Measurements from ENCODE around the gene ANXA4.
"Not testable (repeated sequence)": the region's sequence is repeated elsewhere in the genome, so short reads cannot be mapped to it uniquely, and the experiment has no call there.

The ANXA4 gene

GRCh38 chr2:69738149-69738548 lies 3.8 kb upstream of the ANXA4 start:
- peaks cover 13% of the 10 kb centered on the region for H3K4me1 ChIP-seq (ENCODE audit: control insufficient read depth, insufficient read depth, low read length)
- not testable (repeated sequence) for H3K9me3 ChIP-seq (ENCODE audit: control insufficient read depth, insufficient read depth, low read depth, low read length); H3K9ac ChIP-seq (ENCODE audit: low read length); H3K27ac ChIP-seq (ENCODE audit: low read depth, low read length); H3K36me3 ChIP-seq (ENCODE audit: control insufficient read depth, insufficient read depth, low read length); H3K4me3 ChIP-seq (ENCODE audit: low read depth, low read length); H3K27me3 ChIP-seq (ENCODE audit: control insufficient read depth, insufficient read depth, low read length)

- Histone ChIP-seq H3K27ac (ENCODE audit: low read depth, low read length) (no peak overlapping the region), H3K36me3 (ENCODE audit: control insufficient read depth, insufficient read depth, low read length) (no peaks in the 10 kb centered on the region), H3K9ac (ENCODE audit: low read length) (no peak overlapping the region), H3K4me3 (ENCODE audit: low read depth, low read length) (no peak overlapping the region; the same call in 1 of the 2 replicates), H3K27me3 (ENCODE audit: control insufficient read depth, insufficient read depth, low read length) (peaks cover 9% of the 10 kb centered on the region), H3K9me3 (ENCODE audit: control insufficient read depth, insufficient read depth, low read depth, low read length) (no peaks in the 10 kb centered on the region), H3K4me1 (ENCODE audit: control insufficient read depth, insufficient read depth, low read length) (peaks cover 13% of the 10 kb centered on the region)
Observed at GRCh38 chr2:69740502-69740951, 1.4 kb upstream of the ANXA4 start.

- Histone ChIP-seq H3K27me3 (ENCODE audit: control insufficient read depth, insufficient read depth, low read length) (peaks cover 9% of the 10 kb centered on the region), H3K4me1 (ENCODE audit: control insufficient read depth, insufficient read depth, low read length) (peaks cover 13% of the 10 kb centered on the region), H3K36me3 (ENCODE audit: control insufficient read depth, insufficient read depth, low read length) (no peaks in the 10 kb centered on the region), H3K27ac (ENCODE audit: low read depth, low read length) (peak overlapping the region; percentile 57; the same call in 1 of the 2 replicates), H3K9me3 (ENCODE audit: control insufficient read depth, insufficient read depth, low read depth, low read length) (no peaks in the 10 kb centered on the region), H3K9ac (ENCODE audit: low read length) (peak overlapping the region; percentile 70), H3K4me3 (ENCODE audit: low read depth, low read length) (peak overlapping the region; percentile 65)
Observed at GRCh38 chr2:69741229-69741574, 732 bp upstream of the ANXA4 start.

GRCh38 chr2:69742322-69742952 lies 503 bp downstream of the ANXA4 start:
- Histone ChIP-seq H3K27ac (ENCODE audit: low read depth, low read length) (0 out of 2 replicates have a peak overlapping the region, but pooled peaks have one; percentile 13), H3K9ac (ENCODE audit: low read length) (peak overlapping the region; percentile 70), H3K9me3 (ENCODE audit: control insufficient read depth, insufficient read depth, low read depth, low read length) (no peaks in the 10 kb centered on the region), H3K27me3 (ENCODE audit: control insufficient read depth, insufficient read depth, low read length) (peaks cover 9% of the 10 kb centered on the region), H3K36me3 (ENCODE audit: control insufficient read depth, insufficient read depth, low read length) (no peaks in the 10 kb centered on the region), H3K4me3 (ENCODE audit: low read depth, low read length) (peak overlapping the region; percentile 65), H3K4me1 (ENCODE audit: control insufficient read depth, insufficient read depth, low read length) (peaks cover 13% of the 10 kb centered on the region)

- no peak overlapping the region for H3K9ac ChIP-seq (ENCODE audit: low read length)
- no peak overlapping the region for H3K4me3 ChIP-seq (ENCODE audit: low read depth, low read length)
- H3K27me3 ChIP-seq (ENCODE audit: control insufficient read depth, insufficient read depth, low read length), result peaks cover 9% of the 10 kb centered on the region
- no peaks in the 10 kb centered on the region for H3K36me3 ChIP-seq (ENCODE audit: control insufficient read depth, insufficient read depth, low read length)
- H3K9me3 ChIP-seq (ENCODE audit: control insufficient read depth, insufficient read depth, low read depth, low read length), result no peaks in the 10 kb centered on the region
- peaks cover 13% of the 10 kb centered on the region for H3K4me1 ChIP-seq (ENCODE audit: control insufficient read depth, insufficient read depth, low read length)
- no peak overlapping the region for H3K27ac ChIP-seq (ENCODE audit: low read depth, low read length)
Observed at GRCh38 chr2:69743847-69744264, 1.9 kb downstream of the ANXA4 start.

- peaks cover 9% of the 10 kb centered on the region for H3K27me3 ChIP-seq (ENCODE audit: control insufficient read depth, insufficient read depth, low read length)
- H3K27ac ChIP-seq (ENCODE audit: low read depth, low read length), result no peak overlapping the region
- no peaks in the 10 kb centered on the region for H3K9me3 ChIP-seq (ENCODE audit: control insufficient read depth, insufficient read depth, low read depth, low read length)
- peaks cover 13% of the 10 kb centered on the region for H3K4me1 ChIP-seq (ENCODE audit: control insufficient read depth, insufficient read depth, low read length)
- H3K9ac ChIP-seq (ENCODE audit: low read length), result no peak overlapping the region
- H3K36me3 ChIP-seq (ENCODE audit: control insufficient read depth, insufficient read depth, low read length), result no peaks in the 10 kb centered on the region
- no peak overlapping the region for H3K4me3 ChIP-seq (ENCODE audit: low read depth, low read length)
Observed at GRCh38 chr2:69744456-69744855, 2.5 kb downstream of the ANXA4 start.

GRCh38 chr2:69745035-69745434 lies 3.1 kb downstream of the ANXA4 start:
- Histone ChIP-seq H3K9me3 (ENCODE audit: control insufficient read depth, insufficient read depth, low read depth, low read length) (no peaks in the 10 kb centered on the region), H3K27ac (ENCODE audit: low read depth, low read length) (no peak overlapping the region), H3K4me3 (ENCODE audit: low read depth, low read length) (no peak overlapping the region), H3K9ac (ENCODE audit: low read length) (no peak overlapping the region), H3K27me3 (ENCODE audit: control insufficient read depth, insufficient read depth, low read length) (peaks cover 9% of the 10 kb centered on the region), H3K4me1 (ENCODE audit: control insufficient read depth, insufficient read depth, low read length) (peaks cover 13% of the 10 kb centered on the region), H3K36me3 (ENCODE audit: control insufficient read depth, insufficient read depth, low read length) (no peaks in the 10 kb centered on the region)

- no peak overlapping the region for H3K9ac ChIP-seq (ENCODE audit: low read length)
- no peak overlapping the region for H3K4me3 ChIP-seq (ENCODE audit: low read depth, low read length)
- H3K4me1 ChIP-seq (ENCODE audit: control insufficient read depth, insufficient read depth, low read length), result no peaks in the 10 kb centered on the region
- H3K27ac ChIP-seq (ENCODE audit: low read depth, low read length), result no peak overlapping the region
- H3K9me3 ChIP-seq (ENCODE audit: control insufficient read depth, insufficient read depth, low read depth, low read length), result no peaks in the 10 kb centered on the region
- H3K27me3 ChIP-seq (ENCODE audit: control insufficient read depth, insufficient read depth, low read length), result no peaks in the 10 kb centered on the region
- no peaks in the 10 kb centered on the region for H3K36me3 ChIP-seq (ENCODE audit: control insufficient read depth, insufficient read depth, low read length)
Observed at GRCh38 chr2:69750246-69750645, 8.3 kb downstream of the ANXA4 start.

- Histone ChIP-seq H3K27ac (ENCODE audit: low read depth, low read length) (no peak overlapping the region), H3K9ac (ENCODE audit: low read length) (no peak overlapping the region), H3K4me1 (ENCODE audit: control insufficient read depth, insufficient read depth, low read length) (peaks cover 5% of the 10 kb centered on the region; the same call in 1 of the 2 replicates), H3K36me3 (ENCODE audit: control insufficient read depth, insufficient read depth, low read length) (no peaks in the 10 kb centered on the region), H3K27me3 (ENCODE audit: control insufficient read depth, insufficient read depth, low read length) (no peaks in the 10 kb centered on the region), H3K4me3 (ENCODE audit: low read depth, low read length) (no peak overlapping the region), H3K9me3 (ENCODE audit: control insufficient read depth, insufficient read depth, low read depth, low read length) (no peaks in the 10 kb centered on the region)
Observed at GRCh38 chr2:69753659-69754363, 11.9 kb downstream of the ANXA4 start.

GRCh38 chr2:69754633-69755032 lies 12.7 kb downstream of the ANXA4 start:
- no peak overlapping the region for H3K27ac ChIP-seq (ENCODE audit: low read depth, low read length)
- H3K27me3 ChIP-seq (ENCODE audit: control insufficient read depth, insufficient read depth, low read length), result no peaks in the 10 kb centered on the region
- H3K4me3 ChIP-seq (ENCODE audit: low read depth, low read length), result no peak overlapping the region
- no peaks in the 10 kb centered on the region for H3K36me3 ChIP-seq (ENCODE audit: control insufficient read depth, insufficient read depth, low read length)
- H3K9ac ChIP-seq (ENCODE audit: low read length), result no peak overlapping the region
- no peaks in the 10 kb centered on the region for H3K9me3 ChIP-seq (ENCODE audit: control insufficient read depth, insufficient read depth, low read depth, low read length)
- peaks cover 5% of the 10 kb centered on the region; the same call in 1 of the 2 replicates for H3K4me1 ChIP-seq (ENCODE audit: control insufficient read depth, insufficient read depth, low read length)

- no peak overlapping the region for H3K4me3 ChIP-seq (ENCODE audit: low read depth, low read length)
- no peak overlapping the region for H3K9ac ChIP-seq (ENCODE audit: low read length)
- H3K27me3 ChIP-seq (ENCODE audit: control insufficient read depth, insufficient read depth, low read length), result no peaks in the 10 kb centered on the region
- no peak overlapping the region for H3K27ac ChIP-seq (ENCODE audit: low read depth, low read length)
- no peaks in the 10 kb centered on the region for H3K9me3 ChIP-seq (ENCODE audit: control insufficient read depth, insufficient read depth, low read depth, low read length)
- no peaks in the 10 kb centered on the region for H3K36me3 ChIP-seq (ENCODE audit: control insufficient read depth, insufficient read depth, low read length)
- H3K4me1 ChIP-seq (ENCODE audit: control insufficient read depth, insufficient read depth, low read length), result peaks cover 5% of the 10 kb centered on the region; the same call in 1 of the 2 replicates
Observed at GRCh38 chr2:69755862-69756467, 14.0 kb downstream of the ANXA4 start.
